BJ (cell line): ENCODE measurements around the gene PYGL. TPM values are rescaled to one million over a fixed set of nuclear protein-coding genes. Genes with fewer than 3 reads are reported as not detected.
"Not testable (repeated sequence)": the region's sequence is repeated elsewhere in the genome, so short reads cannot be mapped to it uniquely, and the experiment has no call there.

Experiments
- CTCF ChIA-PET: fragments of 350-600 bp; formaldehyde crosslinking; extraction: SDS; loops from one replicate; lab custom pipeline; 2021; ENCODE audit warnings: antibody characterized with exemption, inconsistent platforms; lab: Yijun Ruan, JAX
- POLR2A ChIA-PET: fragments of 300-600 bp; sonication (Branson Sonifier 250); formaldehyde crosslinking; extraction: SDS; loops from one replicate; lab custom pipeline; 2021; ENCODE audit warnings: antibody characterized with exemption; lab: Charles Lee
- DNase-seq: peaks from one replicate; pipeline ENCODE4 v3.0.0-alpha.2; 2011; ENCODE audit warnings: low read depth
- H3K27me3 ChIP-seq: 2 replicates; pipeline ENCODE4 v1.6.0; 2011; ENCODE audit warnings: low read length; ENCODE audit not compliant: control insufficient read depth, insufficient read depth
- H3K36me3 ChIP-seq: 2 replicates; pipeline ENCODE4 v1.5.1; 2011; ENCODE audit warnings: low read length; ENCODE audit not compliant: control insufficient read depth, insufficient read depth
- H3K4me3 ChIP-seq: 2 replicates; pipeline ENCODE4 v1.5.1; 2011; ENCODE audit warnings: low read depth, mild to moderate bottlenecking, control low read depth, low read length
- polyA plus RNA-seq: library from polyadenylated mRNA; depleted of rRNA; stranded (reverse); fragments of >200 nt; gene quantifications from 2 replicates; pipeline ENCODE4 v1.2.3, GENCODE V29; 2011
- TF ChIP-seq, protein P1 (sequence below): IDR thresholded peaks from 2 replicates; pipeline ENCODE4 v1.5.1; 2011; ENCODE audit warnings: low read depth, mild to moderate bottlenecking, control low read depth, inconsistent platforms, low read length, moderate library complexity; ENCODE audit not compliant: insufficient read depth

PYGL gene
- polyA plus RNA-seq, 1 experiment: 36.4 TPM

DNA sequence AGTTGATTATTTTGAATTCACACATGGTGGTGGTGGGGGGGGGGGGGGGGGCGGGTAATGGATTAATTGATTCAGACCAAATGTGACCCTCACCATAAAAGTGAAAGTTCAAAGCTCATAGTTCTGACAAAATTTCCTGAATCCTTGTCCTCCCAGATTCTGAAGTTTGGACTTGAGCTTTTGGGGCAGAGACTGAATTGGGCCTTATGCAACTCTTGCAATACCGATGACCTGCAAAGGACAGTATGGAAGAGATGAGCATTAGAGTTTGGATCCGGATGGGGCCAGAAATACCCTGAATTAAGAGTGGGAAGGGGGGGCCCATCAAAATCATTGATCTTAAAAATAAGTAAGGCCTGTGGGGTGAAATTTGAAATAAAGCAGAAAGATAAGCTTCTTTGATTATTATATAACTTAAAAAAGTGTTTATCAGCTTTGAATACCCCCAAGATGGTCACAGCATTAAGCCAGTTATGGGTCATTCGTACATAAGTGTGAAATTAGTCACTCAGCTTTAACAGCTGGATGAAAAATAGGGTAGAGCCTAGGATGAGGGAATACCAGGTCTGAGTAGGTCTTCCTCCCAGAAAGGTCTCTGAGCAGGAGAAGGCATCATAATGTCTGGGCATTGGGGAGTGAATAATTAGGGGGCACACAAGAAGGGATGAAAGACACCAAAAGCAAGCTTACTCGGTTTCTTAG lies 2.1 kb upstream of the PYGL start:
- no peak overlapping the region for H3K4me3 ChIP-seq
- CTCF ChIA-PET: interaction anchor here (0.9 to 1.5 kb wide), 2 partner anchors 9 to 10 kb away, joined by 3 to 6 read pairs; no protein-coding TSS in a partner anchor
- no peaks in the 10 kb centered on the region for H3K27me3 ChIP-seq
- no peak for DNase-seq
- TF ChIP-seq, protein P1, sequence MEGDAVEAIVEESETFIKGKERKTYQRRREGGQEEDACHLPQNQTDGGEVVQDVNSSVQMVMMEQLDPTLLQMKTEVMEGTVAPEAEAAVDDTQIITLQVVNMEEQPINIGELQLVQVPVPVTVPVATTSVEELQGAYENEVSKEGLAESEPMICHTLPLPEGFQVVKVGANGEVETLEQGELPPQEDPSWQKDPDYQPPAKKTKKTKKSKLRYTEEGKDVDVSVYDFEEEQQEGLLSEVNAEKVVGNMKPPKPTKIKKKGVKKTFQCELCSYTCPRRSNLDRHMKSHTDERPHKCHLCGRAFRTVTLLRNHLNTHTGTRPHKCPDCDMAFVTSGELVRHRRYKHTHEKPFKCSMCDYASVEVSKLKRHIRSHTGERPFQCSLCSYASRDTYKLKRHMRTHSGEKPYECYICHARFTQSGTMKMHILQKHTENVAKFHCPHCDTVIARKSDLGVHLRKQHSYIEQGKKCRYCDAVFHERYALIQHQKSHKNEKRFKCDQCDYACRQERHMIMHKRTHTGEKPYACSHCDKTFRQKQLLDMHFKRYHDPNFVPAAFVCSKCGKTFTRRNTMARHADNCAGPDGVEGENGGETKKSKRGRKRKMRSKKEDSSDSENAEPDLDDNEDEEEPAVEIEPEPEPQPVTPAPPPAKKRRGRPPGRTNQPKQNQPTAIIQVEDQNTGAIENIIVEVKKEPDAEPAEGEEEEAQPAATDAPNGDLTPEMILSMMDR: no peak
- POLR2A ChIA-PET: no interaction called here
- no peaks in the 10 kb centered on the region for H3K36me3 ChIP-seq

- CTCF ChIA-PET: interaction anchor here (1.0 to 2.4 kb wide), 2 partner anchors 10 to 85 kb away, joined by 3 to 13 read pairs; no protein-coding TSS in a partner anchor
- no peak for DNase-seq
- TF ChIP-seq, protein P1: no peak
- H3K27me3 ChIP-seq: no peaks in the 10 kb centered on the region
- no peaks in the 10 kb centered on the region for H3K36me3 ChIP-seq
- H3K4me3 ChIP-seq: peak overlapping the region; percentile 84
- POLR2A ChIA-PET: interaction anchor here (0.6 kb wide), 1 partner anchor 830 kb away, joined by 3 read pairs; no protein-coding TSS in a partner anchor
Observed at GRCh38 chr14:50944647-50945413, 547 bp upstream of the PYGL start.

DNA sequence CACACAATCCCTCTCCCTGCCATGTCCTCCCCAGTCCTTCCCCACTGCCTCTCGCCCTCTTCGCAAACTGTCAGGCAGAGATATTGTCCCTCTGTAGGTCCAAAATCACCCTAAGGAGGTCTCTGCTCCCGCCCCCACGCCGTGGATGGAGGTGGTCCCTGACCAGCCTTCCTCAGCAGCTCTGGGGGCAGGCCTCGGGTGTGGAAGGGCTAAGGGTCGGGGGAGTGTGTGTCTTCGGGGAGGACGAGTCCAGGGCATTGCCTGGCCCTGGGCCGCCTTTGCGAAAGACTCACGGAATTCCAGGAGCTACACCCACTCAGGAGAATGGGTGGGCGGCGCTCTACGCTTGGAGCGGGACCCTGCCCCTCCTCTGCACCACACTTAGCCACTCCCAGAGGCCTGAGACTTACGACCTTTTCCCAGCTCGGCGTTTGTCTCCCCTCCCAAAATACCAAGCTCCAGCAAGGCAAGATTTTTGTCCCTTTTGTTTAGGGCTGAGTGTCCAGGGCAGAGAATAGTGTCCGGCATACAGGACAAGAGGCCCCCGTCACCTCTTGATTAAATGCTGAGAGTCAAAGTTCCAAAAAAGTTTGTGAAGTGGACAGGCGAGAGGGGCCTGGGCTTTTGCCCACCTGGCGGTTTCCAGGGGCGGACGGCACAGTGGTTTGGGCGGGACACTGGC lies 881 bp downstream of the PYGL start:
- POLR2A ChIA-PET: interaction anchor here (0.9 kb wide), 1 partner anchor 11 kb away, joined by 3 read pairs; no protein-coding TSS in a partner anchor
- H3K36me3 ChIP-seq: no peaks in the 10 kb centered on the region
- TF ChIP-seq, protein P1: no peak
- no peaks in the 10 kb centered on the region for H3K27me3 ChIP-seq
- no peak for DNase-seq
- CTCF ChIA-PET: interaction anchor here (1.7 to 2.4 kb wide), 2 partner anchors 11 to 20 kb away, joined by 4 to 13 read pairs; no protein-coding TSS in a partner anchor
- peak overlapping the region; percentile 84 for H3K4me3 ChIP-seq

GRCh38 chr14:50941638-50942037 lies 2.6 kb downstream of the PYGL start:
- H3K36me3 ChIP-seq, POLR2A ChIA-PET, CTCF ChIA-PET: not testable (repeated sequence)

DNA sequence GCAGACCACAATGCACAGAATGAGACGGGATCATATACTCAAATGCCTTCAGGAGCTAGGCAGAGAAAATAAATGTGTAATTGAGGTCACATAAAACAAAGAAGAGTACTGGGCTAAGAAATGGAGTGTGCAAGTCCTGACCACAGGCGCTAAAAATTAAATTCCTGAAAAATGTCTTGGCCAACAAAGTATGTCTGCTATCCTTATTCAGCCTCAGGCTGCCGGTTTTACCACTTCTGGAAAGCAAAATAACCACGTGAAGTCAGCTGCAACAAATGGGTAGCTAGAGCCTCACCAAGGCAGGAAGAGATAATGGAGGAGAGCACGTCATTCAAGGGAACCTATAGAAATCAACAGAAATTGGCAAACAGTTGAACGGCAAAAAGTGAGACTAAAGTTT lies 3.1 kb downstream of the PYGL start:
- H3K27me3 ChIP-seq: no peaks in the 10 kb centered on the region
- no peak overlapping the region for H3K4me3 ChIP-seq
- ChIA-PET CTCF (no interaction called here), POLR2A (interaction anchor here (0.6 kb wide), 1 partner anchor 113 kb away, joined by 5 read pairs; no protein-coding TSS in a partner anchor)
- H3K36me3 ChIP-seq: no peaks in the 10 kb centered on the region
- peak; percentile 61 for DNase-seq
- TF ChIP-seq, protein P1: no peak

More at GRCh38 chr14:50941638-50942037, 2.6 kb downstream of the PYGL start:
- not testable (repeated sequence) for DNase-seq, H3K4me3 ChIP-seq, H3K27me3 ChIP-seq
